Loucy (cell line): ENCODE data around the gene ZBTB21.

Source experiments
- H2AFZ ChIP-seq: fragments of 200-600 bp; sonication (generic); 2 replicates; pipeline ENCODE4 v1.6.0; 2016; ENCODE audit warnings: antibody characterized with exemption, mild to moderate bottlenecking, low read length, moderate library complexity
- H3F3A ChIP-seq: fragments of 200-600 bp; 2 replicates; pipeline ENCODE4 v1.6.0; 2016; ENCODE audit warnings: antibody characterized with exemption, low read depth, mild to moderate bottlenecking
- H3K27me3 ChIP-seq: fragments of 200-600 bp; sonication (generic); 2 replicates; pipeline ENCODE4 v1.6.1; 2014; ENCODE audit warnings: low read length, mild to moderate bottlenecking; ENCODE audit not compliant: insufficient read depth, poor library complexity, severe bottlenecking
- H3K36me3 ChIP-seq: fragments of 200-600 bp; sonication (generic); 2 replicates; pipeline ENCODE4 v1.6.1; 2016; ENCODE audit warnings: low read length; ENCODE audit not compliant: insufficient read depth
- H3K4me1 ChIP-seq: fragments of 200-600 bp; sonication (generic); 2 replicates; pipeline ENCODE4 v1.5.1; 2014; ENCODE audit warnings: low read length, mild to moderate bottlenecking; ENCODE audit not compliant: insufficient read depth, poor library complexity, severe bottlenecking
- H3K4me2 ChIP-seq: fragments of 200-600 bp; sonication (generic); 2 replicates; pipeline ENCODE4 v1.6.0; 2014; ENCODE audit warnings: antibody characterized with exemption, low read length, low read depth, mild to moderate bottlenecking; ENCODE audit not compliant: poor library complexity, severe bottlenecking
- H3K4me3 ChIP-seq: fragments of 200-600 bp; sonication (generic); 2 replicates; pipeline ENCODE4 v1.5.1; 2014; ENCODE audit warnings: low read length, mild to moderate bottlenecking, mixed read lengths; ENCODE audit not compliant: poor library complexity, severe bottlenecking
- H3K79me2 ChIP-seq: fragments of 200-600 bp; sonication (generic); 2 replicates; pipeline ENCODE4 v1.6.1; 2014; ENCODE audit warnings: low read length; ENCODE audit not compliant: insufficient read depth
- H3K9ac ChIP-seq: fragments of 200-600 bp; sonication (generic); 2 replicates; pipeline ENCODE4 v1.6.0; 2014; ENCODE audit warnings: mild to moderate bottlenecking, low read depth, low read length, moderate library complexity; ENCODE audit not compliant: poor library complexity, severe bottlenecking
- H3K9me2 ChIP-seq: fragments of 200-600 bp; sonication (generic); replicated peaks from 2 replicates; pipeline ENCODE4 v1.6.1; 2016; ENCODE audit warnings: low read depth, low read length, mixed read lengths
- H3K9me3 ChIP-seq: fragments of 200-600 bp; sonication (generic); 2 replicates; pipeline ENCODE4 v1.6.1; 2014; ENCODE audit warnings: mild to moderate bottlenecking, antibody characterized with exemption, low read length, low read depth; ENCODE audit not compliant: insufficient read depth
- H4K20me1 ChIP-seq: fragments of 200-600 bp; sonication (generic); 2 replicates; pipeline ENCODE4 v1.6.0; 2014; ENCODE audit warnings: antibody characterized with exemption, low read length, mild to moderate bottlenecking; ENCODE audit not compliant: insufficient read depth, poor library complexity, severe bottlenecking
- EZH2phosphoT487 ChIP-seq: fragments of 200-600 bp; IDR thresholded peaks from 2 replicates; pipeline ENCODE4 v1.6.1; 2018; ENCODE audit warnings: antibody characterized with exemption, mild to moderate bottlenecking, moderate library complexity, borderline replicate concordance
- TF ChIP-seq, protein P1 (sequence below): fragments of 200-600 bp; sonication (generic); conservative IDR thresholded peaks from 2 replicates; pipeline ENCODE4 v1.5.1; 2014; ENCODE audit warnings: mild to moderate bottlenecking, antibody characterized with exemption, low read length

The ZBTB21 gene

DNA sequence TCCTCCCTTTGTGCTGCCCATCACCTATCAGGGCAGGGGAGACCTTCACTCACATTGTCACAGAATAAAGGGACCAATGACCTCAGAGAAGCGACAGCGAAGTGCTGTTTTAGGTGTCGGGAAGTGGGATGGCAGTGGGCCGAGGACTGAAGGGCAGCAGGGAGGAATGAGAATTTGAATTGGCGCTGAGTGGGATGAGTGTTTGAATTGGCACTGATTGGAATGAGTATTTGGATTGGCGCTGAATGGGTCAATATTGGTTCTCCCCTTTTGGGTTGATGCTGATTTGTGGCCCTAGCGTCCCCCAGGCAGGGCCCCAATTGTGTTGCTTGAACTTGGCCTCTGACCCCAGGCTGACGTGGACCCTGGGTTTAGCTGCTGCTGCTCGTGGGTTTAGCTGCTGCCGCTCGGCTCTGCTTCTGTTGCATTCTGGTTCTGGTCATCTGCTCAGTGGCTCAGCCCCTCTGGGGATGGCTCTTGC is 48.5 kb upstream of the ZBTB21 start:
- TF ChIP-seq EZH2phosphoT487 = no peak
- TF ChIP-seq, protein P1, sequence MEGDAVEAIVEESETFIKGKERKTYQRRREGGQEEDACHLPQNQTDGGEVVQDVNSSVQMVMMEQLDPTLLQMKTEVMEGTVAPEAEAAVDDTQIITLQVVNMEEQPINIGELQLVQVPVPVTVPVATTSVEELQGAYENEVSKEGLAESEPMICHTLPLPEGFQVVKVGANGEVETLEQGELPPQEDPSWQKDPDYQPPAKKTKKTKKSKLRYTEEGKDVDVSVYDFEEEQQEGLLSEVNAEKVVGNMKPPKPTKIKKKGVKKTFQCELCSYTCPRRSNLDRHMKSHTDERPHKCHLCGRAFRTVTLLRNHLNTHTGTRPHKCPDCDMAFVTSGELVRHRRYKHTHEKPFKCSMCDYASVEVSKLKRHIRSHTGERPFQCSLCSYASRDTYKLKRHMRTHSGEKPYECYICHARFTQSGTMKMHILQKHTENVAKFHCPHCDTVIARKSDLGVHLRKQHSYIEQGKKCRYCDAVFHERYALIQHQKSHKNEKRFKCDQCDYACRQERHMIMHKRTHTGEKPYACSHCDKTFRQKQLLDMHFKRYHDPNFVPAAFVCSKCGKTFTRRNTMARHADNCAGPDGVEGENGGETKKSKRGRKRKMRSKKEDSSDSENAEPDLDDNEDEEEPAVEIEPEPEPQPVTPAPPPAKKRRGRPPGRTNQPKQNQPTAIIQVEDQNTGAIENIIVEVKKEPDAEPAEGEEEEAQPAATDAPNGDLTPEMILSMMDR = no peak
- Histone ChIP-seq H3K9ac (no peak overlapping the region), H3K79me2 (peaks cover 7% of the 10 kb centered on the region; the same call in 1 of the 2 replicates), H3K9me2 (no peaks in the 10 kb centered on the region), H3K9me3 (no peaks in the 10 kb centered on the region), H3K27me3 (no peaks in the 10 kb centered on the region), H3F3A (peaks cover 13% of the 10 kb centered on the region), H4K20me1 (no peaks in the 10 kb centered on the region), H3K4me1 (peaks cover 41% of the 10 kb centered on the region), H3K4me3 (no peak overlapping the region), H3K36me3 (no peaks in the 10 kb centered on the region), H2AFZ (no peak overlapping the region), H3K4me2 (no peak overlapping the region)

DNA sequence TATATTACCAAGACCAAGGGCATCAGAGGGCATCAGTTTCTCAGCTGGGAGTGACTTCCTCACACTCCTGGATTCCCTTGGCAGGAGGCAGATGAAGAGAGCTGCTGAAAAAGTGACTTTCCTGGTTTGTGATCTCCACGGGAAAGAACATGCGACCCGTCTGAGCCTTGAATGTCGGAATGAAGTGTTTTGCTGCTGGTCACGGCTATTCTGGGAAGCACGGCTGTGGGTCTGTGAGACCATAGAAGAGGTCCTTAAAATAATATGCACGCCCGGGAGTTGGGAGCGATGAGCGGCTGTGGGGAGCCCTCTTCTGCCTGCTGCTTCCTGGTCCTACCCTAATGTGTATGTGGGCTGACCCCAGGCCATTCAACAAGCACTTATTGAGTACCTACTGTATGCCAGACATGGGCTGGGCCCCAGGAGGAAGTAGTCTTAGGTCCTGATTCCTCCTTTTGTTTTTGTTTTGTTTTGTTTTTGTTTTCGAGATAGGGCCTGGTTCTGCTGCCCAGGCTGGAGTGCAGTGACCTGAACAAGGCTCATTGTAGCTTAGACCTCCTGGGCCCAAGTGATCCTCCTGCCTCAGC is 47.8 kb upstream of the ZBTB21 start:
- no peak overlapping the region for H3K4me2 ChIP-seq
- no peaks in the 10 kb centered on the region for H3K9me2 ChIP-seq
- TF ChIP-seq, protein P1 = no peak
- no peak for TF ChIP-seq EZH2phosphoT487
- H2AFZ ChIP-seq = no peak overlapping the region
- H3K79me2 ChIP-seq = no peaks in the 10 kb centered on the region
- H3K9ac ChIP-seq = peak overlapping the region; percentile 14
- H3F3A ChIP-seq = peaks cover 12% of the 10 kb centered on the region
- no peaks in the 10 kb centered on the region for H3K36me3 ChIP-seq
- H4K20me1 ChIP-seq = no peaks in the 10 kb centered on the region
- H3K27me3 ChIP-seq = no peaks in the 10 kb centered on the region
- H3K4me3 ChIP-seq = no peak overlapping the region
- H3K9me3 ChIP-seq = no peaks in the 10 kb centered on the region
- H3K4me1 ChIP-seq = peaks cover 35% of the 10 kb centered on the region

DNA sequence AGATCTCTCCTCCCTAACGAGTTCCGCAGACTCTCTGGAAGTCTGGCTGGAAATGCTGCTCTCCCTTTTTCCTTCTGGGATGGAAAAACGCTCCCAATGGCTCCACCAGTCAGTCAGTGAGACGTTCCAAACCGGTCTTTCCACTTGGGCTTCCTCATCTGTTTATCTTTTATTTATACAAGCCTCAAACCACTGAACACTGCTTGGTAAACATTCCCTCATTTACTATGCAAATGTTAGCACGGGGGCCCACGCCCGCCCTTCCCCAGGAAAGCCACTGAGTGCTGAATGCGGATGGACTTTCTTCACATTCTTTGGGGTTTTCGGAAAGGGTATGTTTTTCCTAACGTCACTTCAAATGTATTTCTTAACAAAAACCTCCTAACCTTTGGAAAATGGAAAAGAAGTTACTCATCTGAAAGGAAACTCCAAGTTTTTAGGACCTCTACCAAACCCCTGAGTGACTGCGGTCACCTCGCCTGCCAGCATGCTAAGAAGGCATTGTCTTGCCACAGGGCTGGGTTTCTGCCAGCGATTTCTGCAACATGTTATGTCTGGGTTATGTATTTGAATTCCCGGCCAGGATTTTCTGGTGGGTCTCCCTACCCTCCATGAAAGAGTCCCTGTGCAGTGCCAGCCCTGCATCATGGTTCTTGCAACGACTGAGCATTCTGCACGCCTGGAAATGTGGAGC is 47.0 kb upstream of the ZBTB21 start:
- no peak for TF ChIP-seq EZH2phosphoT487
- TF ChIP-seq, protein P1 = no peak
- Histone ChIP-seq H3K9ac (peak overlapping the region; percentile 14), H3K27me3 (no peaks in the 10 kb centered on the region), H4K20me1 (no peaks in the 10 kb centered on the region), H3K79me2 (no peaks in the 10 kb centered on the region), H3K36me3 (no peaks in the 10 kb centered on the region), H2AFZ (no peak overlapping the region), H3K4me3 (no peak overlapping the region), H3K4me2 (no peak overlapping the region), H3K9me2 (no peaks in the 10 kb centered on the region), H3K9me3 (no peaks in the 10 kb centered on the region), H3F3A (peaks cover 17% of the 10 kb centered on the region), H3K4me1 (peaks cover 41% of the 10 kb centered on the region)
